Endometrium (tissue), 2 donors: Measurements from ENCODE around the gene ATP8A2.
"Not testable (repeated sequence)": the region's sequence is repeated elsewhere in the genome, so short reads cannot be mapped to it uniquely, and the experiment has no call there.

ENCODE experiments used
- FAIRE-seq: peaks from 2 replicates; lab custom pipeline; 2012; peaks lifted over from hg19 to GRCh38; lab: Jason Lieb, UNC
- donor health status: control.
- donor health status: control.

ATP8A2 gene

DNA sequence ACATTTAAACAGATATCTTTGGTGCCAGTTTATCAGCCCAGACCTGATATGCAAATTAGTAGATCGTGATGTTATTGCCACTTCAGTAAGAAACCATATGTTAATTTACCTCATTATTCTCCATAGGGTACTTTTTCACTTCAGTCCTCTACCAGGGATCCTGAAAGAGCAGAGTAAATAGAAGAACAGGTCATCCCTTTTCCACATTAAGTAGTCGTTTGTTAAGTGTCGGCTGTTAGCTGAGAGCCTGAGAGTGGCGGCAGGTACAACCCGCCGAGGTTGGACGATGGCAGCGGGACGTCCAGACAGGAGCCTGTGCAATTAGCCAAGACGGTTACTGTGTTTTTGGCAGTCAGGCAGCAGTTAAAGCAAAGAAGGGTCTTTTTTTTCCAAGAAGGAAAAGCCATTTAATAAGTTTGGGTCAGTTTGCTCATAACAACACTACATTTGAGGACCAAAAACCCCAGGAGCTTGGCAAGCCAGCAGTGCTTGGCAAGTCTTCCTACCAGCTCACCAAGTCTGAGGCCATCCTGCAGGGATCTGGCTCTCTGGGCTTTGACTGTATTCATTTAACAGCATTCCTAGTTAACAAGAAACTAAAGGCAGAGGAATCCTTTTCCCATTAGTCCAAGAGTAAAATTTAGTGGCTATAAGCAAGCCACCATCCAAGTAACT lies 448.2 kb downstream of the ATP8A2 start:
- FAIRE-seq: no peak

DNA sequence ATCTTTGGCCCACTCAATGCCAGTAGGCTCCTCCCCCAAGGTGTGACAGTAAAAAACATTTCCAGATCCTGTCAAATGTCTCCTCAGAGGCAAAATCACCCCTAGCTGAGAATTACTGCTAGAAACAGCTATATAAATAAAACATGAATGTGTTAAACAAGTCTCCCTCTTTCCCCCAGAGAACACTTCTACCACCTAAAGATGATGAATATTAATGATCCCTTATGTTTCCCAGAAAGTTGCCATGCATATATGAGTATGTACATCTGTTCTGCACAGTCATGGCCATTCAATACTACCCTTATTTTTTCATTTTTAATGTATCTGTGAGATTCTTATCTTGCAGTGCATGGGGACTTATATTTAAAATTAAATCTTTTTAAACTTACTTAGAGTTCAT lies 450.0 kb downstream of the ATP8A2 start:
- no peak for FAIRE-seq

DNA sequence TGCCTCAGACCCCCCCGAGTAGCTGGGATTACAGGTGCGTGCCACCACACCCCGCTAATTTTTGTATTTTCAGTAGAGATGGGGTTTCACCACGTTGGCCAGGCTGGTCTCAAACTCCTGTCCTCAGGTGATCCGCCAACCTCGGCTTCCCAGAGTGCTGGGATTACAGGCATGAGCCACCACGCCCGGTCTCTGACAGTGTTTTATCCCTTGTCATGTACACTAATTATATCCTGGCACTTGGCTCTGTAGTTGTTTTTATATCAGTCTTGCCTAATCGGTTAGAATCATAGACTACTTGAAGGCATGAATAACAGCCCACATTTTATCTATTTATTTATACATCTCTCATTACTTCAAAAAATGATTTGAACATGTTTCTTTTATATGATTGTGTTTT lies 455.4 kb downstream of the ATP8A2 start:
- FAIRE-seq: not testable (repeated sequence)

DNA sequence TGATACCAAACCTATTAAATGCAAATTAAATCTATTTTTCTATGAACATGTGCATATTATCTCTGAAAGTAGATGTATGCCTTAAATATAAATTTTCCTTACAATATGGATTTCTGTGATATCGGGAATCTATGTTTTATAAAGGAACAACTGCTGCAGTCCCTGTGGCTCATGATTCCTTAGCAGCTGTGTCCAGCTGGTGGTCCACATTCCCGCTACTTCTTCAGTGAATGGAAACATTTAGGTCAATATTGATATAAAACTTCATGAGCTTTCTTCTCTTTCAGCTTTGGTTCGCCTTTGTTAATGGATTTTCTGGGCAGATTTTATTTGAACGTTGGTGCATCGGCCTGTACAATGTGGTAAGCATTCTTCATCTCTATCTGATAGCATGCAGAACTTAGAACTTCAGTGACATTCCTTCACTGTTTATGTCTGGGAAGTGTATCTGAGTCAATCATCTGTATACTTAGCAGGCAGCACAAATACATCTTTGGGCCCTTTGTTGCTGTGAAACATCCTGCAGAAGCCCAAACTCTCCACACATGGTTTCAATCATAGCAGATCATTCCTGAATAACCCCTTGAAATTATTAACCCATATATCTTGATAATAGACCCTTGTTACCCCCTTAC lies 456.2 kb downstream of the ATP8A2 start:
- no peak for FAIRE-seq

DNA sequence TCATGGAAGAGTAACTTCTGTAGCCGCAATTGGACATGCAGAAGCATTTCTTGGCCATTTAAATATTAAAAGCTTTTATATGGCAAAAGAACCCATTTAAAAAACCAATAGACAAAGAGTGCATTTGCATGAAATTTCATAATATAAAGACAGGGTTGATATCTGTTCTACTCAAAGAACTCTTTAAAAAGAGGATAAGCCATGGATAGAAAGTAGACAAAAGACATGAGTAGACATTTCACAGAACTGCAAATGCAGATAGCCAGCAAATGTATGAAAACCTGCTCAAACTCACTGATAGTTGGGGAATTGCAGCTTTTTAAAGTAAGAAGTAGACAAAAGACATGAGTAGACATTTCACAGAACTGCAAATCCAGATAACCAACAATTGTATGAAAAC lies 462.0 kb downstream of the ATP8A2 start:
- no peak for FAIRE-seq

DNA sequence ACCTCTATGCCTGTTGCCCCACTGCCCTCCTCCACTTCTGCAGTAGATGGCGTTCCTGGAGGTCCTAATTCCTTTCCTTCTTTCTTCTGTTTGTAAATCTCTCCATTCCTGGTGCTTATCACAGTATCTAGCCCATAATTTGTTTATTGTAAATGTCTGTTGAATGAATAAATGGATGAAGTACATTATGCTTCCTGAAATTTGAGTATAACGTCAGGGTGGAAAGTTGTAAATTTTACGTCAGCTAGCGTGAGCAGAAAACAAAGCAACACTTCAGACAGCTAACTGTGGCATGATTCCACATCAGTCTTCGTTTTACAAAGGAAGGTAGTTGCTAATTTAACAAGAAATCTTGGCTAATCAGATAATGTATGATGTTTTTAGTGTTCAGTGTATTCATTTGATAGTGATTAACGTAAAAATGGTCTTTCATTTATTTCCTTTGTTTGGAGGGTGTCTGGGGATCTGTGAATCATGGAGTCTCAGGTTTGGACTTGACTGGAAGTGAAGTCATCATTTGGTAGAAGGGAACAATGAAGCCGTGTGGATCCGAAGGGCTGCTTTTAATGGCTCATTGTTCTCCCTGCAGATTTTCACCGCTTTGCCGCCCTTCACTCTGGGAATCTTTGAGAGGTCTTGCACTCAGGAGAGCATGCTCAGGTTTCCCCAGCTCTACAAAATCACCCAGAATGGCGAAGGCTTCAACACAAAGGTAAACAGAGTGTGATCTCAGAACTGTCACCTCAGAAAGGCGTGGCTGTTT lies 465.0 kb downstream of the ATP8A2 start:
- FAIRE-seq: no peak

DNA sequence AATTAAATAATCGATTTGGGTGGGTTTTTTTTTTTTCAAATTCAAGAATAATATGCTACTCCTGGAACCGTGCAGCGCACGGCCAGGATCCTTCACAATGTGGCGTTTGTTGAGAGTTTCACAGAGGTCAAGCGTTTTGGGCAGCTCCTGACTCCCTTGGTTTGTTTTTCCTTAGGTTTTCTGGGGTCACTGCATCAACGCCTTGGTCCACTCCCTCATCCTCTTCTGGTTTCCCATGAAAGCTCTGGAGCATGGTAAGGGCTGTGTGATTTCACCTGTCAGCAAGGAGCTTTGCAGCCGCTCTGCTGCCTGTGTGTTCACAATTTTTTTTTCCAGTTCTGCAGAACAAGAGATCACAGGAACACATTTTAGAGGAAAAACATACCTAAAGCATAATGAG lies 467.6 kb downstream of the ATP8A2 start:
- FAIRE-seq: no peak

DNA sequence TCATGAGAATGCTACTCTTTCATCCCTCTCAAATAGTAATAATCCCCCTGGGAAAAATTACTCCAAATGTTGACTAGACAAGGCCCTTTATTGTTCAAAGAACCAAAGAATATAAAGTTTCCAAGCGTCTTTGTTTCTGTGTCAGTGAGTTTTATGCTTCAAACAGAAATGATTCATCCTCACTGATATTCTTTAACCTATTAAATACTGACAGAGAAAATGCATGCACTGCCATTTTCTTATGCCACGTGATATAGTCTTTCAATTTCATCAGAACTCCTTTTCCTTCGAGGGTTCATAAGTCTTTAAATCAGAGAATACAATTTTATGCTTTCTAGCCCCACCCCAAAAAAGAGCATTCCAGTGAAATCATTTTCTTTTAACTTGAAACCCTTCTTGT lies 468.5 kb downstream of the ATP8A2 start:
- no peak for FAIRE-seq

DNA sequence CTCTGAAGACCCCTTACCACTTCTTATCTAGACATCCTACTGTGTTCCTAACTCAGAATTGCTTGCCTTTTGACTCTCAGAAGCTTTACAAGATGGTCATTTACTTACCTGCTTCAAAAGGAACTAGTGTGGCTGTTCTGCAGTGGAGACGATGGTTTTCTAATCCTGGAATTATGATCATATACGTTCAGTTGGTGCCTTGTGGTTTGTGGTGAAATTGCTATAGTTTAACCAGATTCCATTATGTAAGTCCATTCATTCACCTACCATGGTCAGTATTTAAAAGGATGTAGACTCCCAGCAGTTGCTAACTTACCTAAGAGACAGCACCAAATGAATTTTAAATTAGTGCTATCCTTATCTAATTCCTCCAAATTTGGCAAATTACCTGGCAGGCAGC lies 469.2 kb downstream of the ATP8A2 start:
- FAIRE-seq: no peak

DNA sequence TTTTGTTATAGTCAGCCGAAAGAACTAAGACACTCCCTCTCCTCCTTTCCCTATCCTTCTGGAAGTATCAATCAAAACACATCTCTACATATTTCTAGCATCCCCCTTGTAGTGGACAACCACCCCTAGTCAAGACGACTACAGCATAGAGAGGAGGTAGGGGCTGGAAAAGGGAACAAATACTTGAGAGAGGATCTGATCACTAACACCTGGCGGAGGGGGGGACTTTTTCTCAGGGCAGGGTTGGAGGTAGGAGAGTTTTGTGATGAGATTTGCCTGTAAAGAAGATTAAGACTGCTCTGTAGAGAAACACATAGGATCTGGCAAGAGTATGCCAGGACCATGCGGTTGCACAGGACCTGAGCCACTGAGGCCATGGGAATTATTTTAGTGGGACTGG lies 471.9 kb downstream of the ATP8A2 start:
- FAIRE-seq: no peak

DNA sequence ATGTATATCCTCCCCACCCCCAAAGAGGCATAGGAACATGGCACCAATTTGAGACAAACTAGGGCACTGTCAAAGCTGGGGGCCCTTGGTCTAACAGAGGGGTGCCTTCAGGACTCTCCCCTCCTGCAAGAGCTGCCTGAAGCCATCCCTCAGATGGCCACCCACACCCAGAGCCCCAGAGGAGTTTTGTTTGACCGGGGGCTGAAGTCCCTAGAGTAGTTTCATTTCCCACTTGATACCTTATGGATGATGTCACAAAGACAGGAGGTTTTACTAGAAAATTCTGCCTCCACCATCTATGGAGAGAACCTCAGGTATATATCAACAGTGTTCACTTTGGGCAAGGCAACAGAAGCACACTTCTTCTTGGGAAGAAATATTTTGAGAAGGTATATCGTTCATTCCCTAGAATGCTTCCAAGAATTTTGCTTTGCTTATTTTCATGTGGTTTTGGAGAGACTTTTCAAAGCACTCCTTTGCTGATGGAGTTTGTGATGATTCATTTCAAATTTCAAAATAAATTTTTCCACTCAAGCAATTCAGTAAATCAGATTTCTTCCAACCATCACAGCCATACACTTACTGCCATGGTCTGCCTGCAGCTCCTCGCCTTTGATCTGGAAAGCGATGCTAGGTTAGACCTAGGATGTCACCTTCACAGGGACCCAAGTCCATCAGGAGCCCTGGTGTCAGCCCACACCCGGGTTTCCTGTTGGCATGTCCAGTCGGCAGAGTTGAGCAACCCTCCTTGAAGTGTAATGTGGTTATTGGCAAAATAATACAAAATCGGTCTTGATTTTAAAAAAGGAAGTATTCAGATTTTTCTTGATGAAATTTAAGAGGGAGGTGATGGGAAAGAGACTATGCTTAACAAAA lies 473.0 kb downstream of the ATP8A2 start:
- FAIRE-seq: no peak

DNA sequence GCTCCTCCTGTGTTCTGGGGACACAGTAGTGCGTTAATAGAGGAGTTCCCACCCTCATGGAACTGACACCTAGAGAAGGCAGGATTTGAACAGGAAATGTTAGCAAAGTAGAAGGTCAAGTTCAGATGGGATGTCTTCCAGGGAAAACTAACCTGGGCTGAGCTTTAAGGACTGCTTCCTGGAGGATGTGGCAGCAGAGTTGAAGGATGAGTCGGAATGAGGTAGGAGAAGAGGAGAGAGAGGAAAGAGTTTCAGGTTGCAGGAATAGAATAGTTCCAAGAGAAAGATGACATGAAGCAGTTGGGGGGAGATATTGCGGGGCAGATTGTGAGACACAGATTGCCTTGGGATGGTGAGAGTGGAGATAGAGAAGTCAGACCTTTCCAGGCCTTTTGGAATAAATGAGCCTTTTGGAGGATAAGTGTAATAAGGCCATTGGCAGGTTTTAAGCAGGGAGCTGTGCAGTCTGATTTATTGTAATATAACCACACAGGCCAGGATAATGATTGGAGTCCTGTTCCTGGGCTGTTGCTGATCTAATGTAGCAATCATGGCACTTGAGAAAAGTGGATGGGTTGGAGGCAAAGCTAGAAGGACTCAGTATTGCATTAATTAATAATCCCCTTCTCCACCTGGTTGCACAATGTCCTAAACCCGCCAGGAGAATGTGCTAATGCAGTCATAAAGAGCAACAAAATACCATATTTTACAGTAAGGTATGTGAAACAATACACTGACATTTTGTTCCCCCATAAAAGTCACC lies 474.6 kb downstream of the ATP8A2 start:
- FAIRE-seq: no peak

DNA sequence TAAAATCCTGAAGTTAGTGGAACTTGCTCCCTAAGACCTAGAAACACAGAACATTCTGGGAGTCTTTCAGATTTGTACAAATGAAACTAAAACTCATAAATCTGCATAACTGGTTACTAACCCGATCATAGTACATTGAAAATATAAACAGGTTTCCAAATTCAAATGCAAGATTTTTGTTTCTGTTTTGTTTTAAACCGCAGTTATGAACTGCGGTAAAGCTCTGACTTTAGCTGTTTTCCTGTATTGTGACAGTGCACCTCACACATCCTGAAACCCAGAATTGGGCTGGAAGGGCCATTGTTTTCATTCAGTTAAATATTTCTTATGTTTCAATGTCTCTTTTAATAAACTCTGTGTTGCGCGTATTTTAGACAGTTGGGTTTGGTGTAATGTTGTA lies 475.4 kb downstream of the ATP8A2 start:
- no peak for FAIRE-seq

DNA sequence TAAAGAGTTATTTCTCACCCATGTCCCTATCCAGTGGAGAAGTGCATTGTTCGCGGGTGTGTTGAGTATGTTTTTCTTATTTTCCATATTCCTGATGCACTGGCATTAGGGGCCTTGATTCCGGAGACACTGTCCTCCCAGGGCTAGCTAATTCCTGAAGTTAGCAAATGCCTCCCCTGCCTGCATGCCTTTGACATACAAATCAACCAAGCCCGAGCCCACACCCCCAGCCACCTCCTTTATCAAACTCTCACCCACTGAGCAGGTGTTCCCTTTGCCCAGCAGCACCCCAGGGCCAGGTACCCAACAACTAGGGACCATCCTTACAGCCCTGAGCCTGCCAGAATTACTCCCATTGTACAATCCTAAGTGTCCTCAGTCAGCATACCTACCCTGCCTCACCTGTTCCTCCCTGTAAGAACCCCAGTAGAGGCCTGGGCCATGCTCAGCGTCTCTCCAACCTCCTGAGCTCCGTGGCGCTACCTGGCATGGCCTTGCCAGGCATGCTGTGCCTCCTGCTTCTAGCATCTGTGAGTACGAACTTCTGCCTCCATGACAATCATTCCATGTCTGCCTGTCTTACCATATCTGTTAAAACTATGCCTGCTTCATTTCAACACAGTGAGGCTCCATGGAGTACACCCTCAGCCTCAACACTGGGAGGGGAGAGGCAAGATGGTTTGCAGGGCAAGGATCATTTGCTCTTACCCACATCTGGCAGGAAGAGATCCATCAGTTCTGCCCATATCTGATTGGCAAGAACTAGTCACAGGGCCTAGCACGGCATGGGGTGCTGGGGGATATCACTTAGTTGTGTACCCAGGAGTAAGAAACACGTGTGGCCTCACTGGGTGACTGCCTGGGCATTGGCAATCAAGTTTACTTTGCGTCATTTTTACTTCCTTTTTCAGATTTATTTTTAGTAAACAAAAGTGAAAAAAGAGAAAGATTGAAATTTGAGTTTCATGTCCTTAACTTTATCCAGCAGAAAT lies 476.2 kb downstream of the ATP8A2 start:
- FAIRE-seq: no peak

DNA sequence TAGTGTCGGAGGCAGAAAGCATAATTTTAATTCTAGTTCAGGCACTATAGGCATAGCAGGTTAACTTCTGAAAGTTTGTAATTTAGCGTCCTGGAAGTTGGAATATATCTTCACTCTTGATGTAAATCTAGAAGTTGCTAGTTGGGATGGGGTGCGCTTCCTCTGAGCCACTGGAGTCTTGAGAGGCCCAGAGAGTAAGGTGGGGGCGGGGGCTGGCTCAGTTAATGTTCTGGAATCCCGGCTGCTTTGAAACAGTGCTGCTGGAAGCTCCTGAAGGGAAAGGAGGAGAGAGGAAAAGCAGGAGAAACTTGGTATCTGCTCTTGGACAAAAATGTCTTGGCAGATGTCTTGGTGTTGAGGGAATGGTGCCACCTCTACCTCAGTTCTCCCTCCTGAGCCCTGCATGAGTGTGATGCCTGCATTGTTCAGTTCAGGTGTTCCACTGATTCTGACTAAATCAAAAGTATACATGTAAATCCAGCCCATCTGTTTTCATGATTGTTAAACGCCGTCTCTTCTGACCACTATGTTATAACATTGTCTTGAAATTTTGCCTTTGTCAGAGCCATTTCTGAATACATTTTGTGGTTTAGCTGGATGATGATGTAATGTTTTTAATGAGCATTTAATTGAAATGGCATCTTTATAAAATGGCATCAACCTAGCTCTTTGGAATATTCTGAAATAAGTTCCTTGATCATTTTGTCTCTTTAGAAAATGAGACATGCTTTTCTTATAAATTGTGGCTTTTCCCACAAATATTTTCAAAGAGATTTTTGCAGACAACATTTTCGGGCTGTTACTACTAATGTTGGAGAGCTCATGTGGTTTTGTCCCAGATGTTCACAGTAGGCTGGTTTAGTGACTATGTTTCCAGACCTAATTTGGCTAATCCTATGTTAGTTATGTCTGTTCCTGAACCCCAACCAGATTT lies 477.3 kb downstream of the ATP8A2 start:
- FAIRE-seq: no peak

DNA sequence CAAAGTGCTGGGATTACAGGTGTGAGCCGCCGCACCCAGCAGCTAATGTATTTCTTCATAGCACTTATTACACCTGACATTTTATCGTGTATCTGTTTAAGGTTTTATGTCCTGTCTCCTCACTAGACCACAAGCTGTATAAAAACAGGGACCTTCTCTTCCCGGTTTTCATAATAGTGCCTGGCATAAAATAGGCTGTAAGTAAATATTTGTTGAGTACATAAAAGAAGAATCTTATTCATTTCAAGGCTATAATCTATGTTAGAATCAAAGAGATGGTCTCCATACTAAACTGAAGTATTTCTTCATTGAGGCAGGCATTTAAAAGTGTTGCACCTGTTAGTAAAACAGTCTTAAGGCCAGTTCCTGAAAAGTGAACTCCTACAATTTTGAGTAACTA lies 486.1 kb downstream of the ATP8A2 start:
- FAIRE-seq: no peak

DNA sequence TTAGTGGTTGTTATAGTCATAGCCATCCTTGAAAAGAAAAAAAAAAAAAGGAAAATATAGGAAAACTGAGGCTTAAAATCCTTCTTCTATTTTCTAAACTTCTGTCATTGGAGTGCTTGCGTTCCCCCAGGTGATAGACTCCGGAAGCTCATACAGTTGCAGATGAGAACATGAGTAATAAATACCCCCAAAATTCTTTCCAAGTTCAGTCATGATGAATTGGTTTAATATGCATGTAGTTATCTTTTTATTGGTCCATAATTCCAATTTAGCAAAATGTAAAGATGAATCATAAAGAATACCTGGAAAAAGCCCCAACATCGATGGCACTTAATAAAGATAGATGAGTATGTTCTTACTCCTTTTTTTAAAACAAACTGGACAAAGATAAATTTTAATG lies 487.8 kb downstream of the ATP8A2 start:
- FAIRE-seq: no peak

DNA sequence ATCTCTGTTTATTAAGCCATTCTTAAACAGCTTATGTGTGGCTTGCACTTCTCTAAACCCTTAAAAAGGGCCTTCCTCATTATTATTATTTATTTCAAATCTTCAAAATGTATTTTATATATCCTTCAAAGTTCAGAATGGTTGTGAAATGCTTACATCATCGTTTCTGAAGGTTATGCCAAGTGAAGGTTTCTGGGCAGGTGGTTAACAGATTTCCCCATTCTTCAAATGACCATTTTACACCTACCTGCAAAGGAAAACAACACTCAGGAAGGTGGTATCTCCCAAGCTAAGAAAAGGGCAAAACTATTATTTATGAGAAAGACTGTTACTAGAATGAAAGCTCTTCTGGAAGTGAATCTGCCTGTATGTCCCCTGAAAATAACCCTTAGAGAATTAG lies 488.5 kb downstream of the ATP8A2 start:
- no peak for FAIRE-seq

DNA sequence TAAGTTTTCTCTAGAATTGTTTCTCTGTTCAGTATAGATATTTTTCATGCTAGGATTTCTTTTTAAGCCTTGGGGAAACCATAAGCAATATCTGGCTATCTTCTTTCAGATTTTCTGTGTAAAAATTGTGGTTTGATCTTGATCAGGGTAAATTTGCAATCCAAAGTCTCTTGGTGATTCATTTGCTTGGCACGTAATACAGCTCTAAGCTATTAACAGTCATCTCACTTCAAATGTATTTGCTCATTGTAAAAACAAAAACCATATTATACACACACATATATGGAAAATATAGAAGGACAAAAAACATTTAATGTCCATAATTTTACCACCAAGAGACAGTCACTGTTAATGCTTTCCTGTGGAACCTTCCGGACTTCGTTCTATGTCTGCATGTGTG lies 489.1 kb downstream of the ATP8A2 start:
- no peak for FAIRE-seq
